Measurements from ENCODE around the gene TTYH3. TPM values are rescaled to one million over a fixed set of nuclear protein-coding genes. Genes with fewer than 3 reads are reported as not detected.

Gene TTYH3
- total RNA-seq, 1 experiment from 2014 or later = 114 TPM

GRCh38 chr7:2666155-2666554, 34.4 kb downstream of the TTYH3 start:
- Histone ChIP-seq H3K79me2 (ENCODE audit: low read depth) (no peaks in the 10 kb centered on the region), H3K4me1 (replicated peaks; ENCODE audit: insufficient read depth) (0 out of 2 replicates have a peak, but pooled peaks cover 5% of the 10 kb centered on the region), H3K4me2 (no peak overlapping the region), H3F3A (ENCODE audit: insufficient read depth, low read depth) (no peaks in the 10 kb centered on the region; the same call in 1 of the 2 replicates), H3K27me3 (ENCODE audit: insufficient read depth, low read depth) (no peaks in the 10 kb centered on the region), H4K20me1 (ENCODE audit: insufficient read depth) (peaks cover 2% of the 10 kb centered on the region; the same call in 1 of the 2 replicates), H3K27ac (no peak overlapping the region), H3K9me2 (ENCODE audit: insufficient read depth) (no peaks in the 10 kb centered on the region), H3K4me3 (no peak overlapping the region), H3K9me3 (ENCODE audit: insufficient read depth, low read depth) (no peaks in the 10 kb centered on the region), H3K36me3 (ENCODE audit: low read depth) (no peaks in the 10 kb centered on the region), H2AFZ (no peak overlapping the region)
- ChIA-PET POLR2A (ENCODE audit: unreplicated experiment) (no interaction called here), CTCF (interaction anchor here (1.1 kb wide), 1 partner anchor 64 kb away, joined by 10 read pairs; no protein-coding TSS in a partner anchor)
- DNase-seq = no peak
- intact Hi-C loops (cut with micrococcal nuclease; ENCODE audit: unreplicated experiment) = no loop called here
- TF ChIP-seq, protein P1, sequence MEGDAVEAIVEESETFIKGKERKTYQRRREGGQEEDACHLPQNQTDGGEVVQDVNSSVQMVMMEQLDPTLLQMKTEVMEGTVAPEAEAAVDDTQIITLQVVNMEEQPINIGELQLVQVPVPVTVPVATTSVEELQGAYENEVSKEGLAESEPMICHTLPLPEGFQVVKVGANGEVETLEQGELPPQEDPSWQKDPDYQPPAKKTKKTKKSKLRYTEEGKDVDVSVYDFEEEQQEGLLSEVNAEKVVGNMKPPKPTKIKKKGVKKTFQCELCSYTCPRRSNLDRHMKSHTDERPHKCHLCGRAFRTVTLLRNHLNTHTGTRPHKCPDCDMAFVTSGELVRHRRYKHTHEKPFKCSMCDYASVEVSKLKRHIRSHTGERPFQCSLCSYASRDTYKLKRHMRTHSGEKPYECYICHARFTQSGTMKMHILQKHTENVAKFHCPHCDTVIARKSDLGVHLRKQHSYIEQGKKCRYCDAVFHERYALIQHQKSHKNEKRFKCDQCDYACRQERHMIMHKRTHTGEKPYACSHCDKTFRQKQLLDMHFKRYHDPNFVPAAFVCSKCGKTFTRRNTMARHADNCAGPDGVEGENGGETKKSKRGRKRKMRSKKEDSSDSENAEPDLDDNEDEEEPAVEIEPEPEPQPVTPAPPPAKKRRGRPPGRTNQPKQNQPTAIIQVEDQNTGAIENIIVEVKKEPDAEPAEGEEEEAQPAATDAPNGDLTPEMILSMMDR (conservative IDR thresholded peaks at IDR 0.05) = no peak
- TF ChIP-seq EZH2 (IDR thresholded peaks at IDR 0.05; ENCODE audit: low read depth) = no peak
- BruUV-seq (replicated peaks) = no TSS peak

DNA sequence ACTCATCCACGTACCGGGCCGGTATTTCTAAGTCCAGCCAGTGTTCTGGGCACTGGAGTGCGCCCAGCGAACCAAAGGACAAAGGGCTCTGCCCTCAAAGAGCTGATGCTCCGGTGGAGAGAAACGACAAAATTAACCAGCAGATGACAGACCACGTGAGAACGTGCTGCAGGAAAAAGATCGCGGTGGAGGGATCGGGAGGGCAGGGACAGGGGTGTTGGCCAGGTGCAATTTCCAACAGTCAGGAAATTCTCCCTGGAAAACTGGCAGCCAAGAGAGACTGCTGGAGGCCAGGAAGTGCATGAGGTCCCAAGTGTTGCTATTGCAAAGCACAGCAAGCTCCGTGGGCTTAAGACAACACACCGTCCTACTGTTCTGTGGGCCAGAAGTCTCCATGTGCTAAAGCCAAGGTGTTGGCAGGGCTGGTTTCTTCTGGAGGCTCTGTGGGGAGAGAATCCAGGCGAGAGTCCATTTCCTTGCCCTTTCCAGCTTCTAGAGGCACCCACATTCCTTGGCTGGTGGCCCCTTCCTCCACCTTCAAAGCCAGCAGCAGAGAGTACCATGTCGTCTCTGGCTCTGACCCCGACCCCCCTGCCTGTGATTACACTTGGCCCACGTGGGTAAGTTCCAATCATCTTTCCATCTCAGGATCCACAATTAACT, 34.9 kb downstream of the TTYH3 start:
- Histone ChIP-seq H3K36me3 (ENCODE audit: low read depth) (no peaks in the 10 kb centered on the region), H2AFZ (no peak overlapping the region), H3K4me1 (replicated peaks; ENCODE audit: insufficient read depth) (0 out of 2 replicates have a peak, but pooled peaks cover 5% of the 10 kb centered on the region), H3K27ac (no peak overlapping the region), H3K79me2 (ENCODE audit: low read depth) (no peaks in the 10 kb centered on the region), H3K9me2 (ENCODE audit: insufficient read depth) (no peaks in the 10 kb centered on the region), H3F3A (ENCODE audit: insufficient read depth, low read depth) (no peaks in the 10 kb centered on the region; the same call in 1 of the 2 replicates), H3K4me3 (no peak overlapping the region), H3K27me3 (ENCODE audit: insufficient read depth, low read depth) (no peaks in the 10 kb centered on the region), H4K20me1 (ENCODE audit: insufficient read depth) (peaks cover 2% of the 10 kb centered on the region; the same call in 1 of the 2 replicates), H3K4me2 (no peak overlapping the region), H3K9me3 (ENCODE audit: insufficient read depth, low read depth) (no peaks in the 10 kb centered on the region)
- intact Hi-C loops (cut with micrococcal nuclease; ENCODE audit: unreplicated experiment) = no loop called here
- BruUV-seq (replicated peaks) = no TSS peak
- DNase-seq = no peak
- TF ChIP-seq, protein P1 (conservative IDR thresholded peaks at IDR 0.05) = no peak
- TF ChIP-seq EZH2 (IDR thresholded peaks at IDR 0.05; ENCODE audit: low read depth) = no peak
- ChIA-PET CTCF (interaction anchor here (1.1 kb wide), 1 partner anchor 64 kb away, joined by 10 read pairs; no protein-coding TSS in a partner anchor), POLR2A (ENCODE audit: unreplicated experiment) (no interaction called here)

DNA sequence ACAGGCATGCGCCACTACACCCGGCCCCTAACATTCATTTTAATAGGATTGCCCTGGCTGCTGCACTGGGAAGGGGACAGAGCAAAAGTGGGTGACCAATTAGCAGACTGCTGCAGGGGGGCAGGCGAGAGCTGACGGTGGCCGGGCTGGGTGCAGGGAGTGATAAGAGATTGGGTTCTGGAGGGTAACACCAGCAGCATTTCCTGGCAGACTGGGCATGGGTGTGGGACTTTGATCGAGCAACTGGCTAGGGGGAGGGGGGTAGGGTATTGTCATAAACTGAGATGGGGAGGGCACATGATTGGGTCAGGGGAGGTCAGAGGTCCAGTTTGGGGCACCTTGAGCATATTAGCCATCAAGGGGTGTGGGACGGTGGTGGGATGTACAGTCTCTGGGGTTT, 36.1 kb downstream of the TTYH3 start:
- Histone ChIP-seq H3K4me3 (no peak overlapping the region), H2AFZ (no peak overlapping the region), H3K4me1 (replicated peaks; ENCODE audit: insufficient read depth) (0 out of 2 replicates have a peak, but pooled peaks cover 5% of the 10 kb centered on the region), H3K27me3 (ENCODE audit: insufficient read depth, low read depth) (no peaks in the 10 kb centered on the region), H3K36me3 (ENCODE audit: low read depth) (no peaks in the 10 kb centered on the region), H3K27ac (no peak overlapping the region), H3F3A (ENCODE audit: insufficient read depth, low read depth) (peaks cover 5% of the 10 kb centered on the region; the same call in 1 of the 2 replicates), H3K79me2 (ENCODE audit: low read depth) (no peaks in the 10 kb centered on the region), H3K9me2 (ENCODE audit: insufficient read depth) (no peaks in the 10 kb centered on the region), H3K9me3 (ENCODE audit: insufficient read depth, low read depth) (no peaks in the 10 kb centered on the region), H4K20me1 (ENCODE audit: insufficient read depth) (peaks cover 2% of the 10 kb centered on the region; the same call in 1 of the 2 replicates), H3K4me2 (no peak overlapping the region)
- no peak for DNase-seq
- no peak for TF ChIP-seq EZH2 (IDR thresholded peaks at IDR 0.05; ENCODE audit: low read depth)
- TF ChIP-seq, protein P1 (conservative IDR thresholded peaks at IDR 0.05) = no peak
- intact Hi-C loops (cut with micrococcal nuclease; ENCODE audit: unreplicated experiment) = no loop called here
- POLR2A ChIA-PET (ENCODE audit: unreplicated experiment) = no interaction called here
- no TSS peak for BruUV-seq (replicated peaks)
- CTCF ChIA-PET = interaction anchor here (0.7 kb wide), 2 partner anchors 39 to 137 kb away, joined by 4 to 13 read pairs; no protein-coding TSS in a partner anchor
